WTC11 (cell line): ENCODE results near the gene EIF5A. TPM values are rescaled to one million over a fixed set of nuclear protein-coding genes. Genes with fewer than 3 reads are reported as not detected.

ENCODE experiments used
- ATAC-seq: fragments of 200-7000 bp; cut with Tn5 transposase; 2 replicates; pipeline ENCODE4 v1.10.0; 2021; ENCODE audit warnings: mild to moderate bottlenecking, moderate library complexity
- CTCF ChIA-PET: fragments of 300-600 bp; sonication (Branson Sonifier 250); formaldehyde crosslinking; loops from one replicate; lab custom pipeline; 2021; ENCODE audit warnings: antibody characterized with exemption; lab: Charles Lee
- POLR2A ChIA-PET: fragments of 350-600 bp; sonication (Branson Sonifier 250); formaldehyde crosslinking; loops from one replicate; lab custom pipeline; 2021; ENCODE audit warnings: antibody characterized with exemption; lab: Charles Lee
- DNase-seq: peaks from one replicate; pipeline ENCODE4 v3.0.0; 2021; ENCODE audit warnings: low spot score
- H3K27ac Mint-ChIP-seq: 2 replicates; pipeline ENCODE4 v1.8.0; 2021; ENCODE audit warnings: mixed read lengths
- H3K27me3 Mint-ChIP-seq: 2 replicates; pipeline ENCODE4 v1.8.0; 2021; ENCODE audit warnings: low read depth, mild to moderate bottlenecking, moderate library complexity, mixed read lengths
- H3K36me3 Mint-ChIP-seq: 2 replicates; pipeline ENCODE4 v1.8.0; 2021; ENCODE audit warnings: mixed read lengths
- H3K4me1 Mint-ChIP-seq: 2 replicates; pipeline ENCODE4 v1.8.0; 2022; ENCODE audit warnings: mixed read lengths
- H3K4me3 Mint-ChIP-seq: 2 replicates; pipeline ENCODE4 v1.8.0; 2021; ENCODE audit warnings: mild to moderate bottlenecking, moderate library complexity, mixed read lengths
- H3K9me3 Mint-ChIP-seq: 2 replicates; pipeline ENCODE4 v1.8.0; 2021; ENCODE audit warnings: mixed read lengths
- AFF4 ChIP-seq: sonication (generic); formaldehyde crosslinking; IDR thresholded peaks from 2 replicates; pipeline ENCODE4 v1.8.1; 2023; ENCODE audit warnings: mild to moderate bottlenecking, missing genetic modification reagents, borderline replicate concordance
- CBFB ChIP-seq: sonication (generic); formaldehyde crosslinking; IDR thresholded peaks from 2 replicates; pipeline ENCODE4 v1.8.1; 2022; ENCODE audit warnings: mild to moderate bottlenecking, low read depth, missing genetic modification reagents
- ELF4 ChIP-seq: sonication (generic); formaldehyde crosslinking; IDR thresholded peaks from 2 replicates; pipeline ENCODE4 v1.8.1; 2022; ENCODE audit warnings: low read depth, mild to moderate bottlenecking, moderate library complexity, missing genetic modification reagents
- GRHL2 ChIP-seq: fragments of 250-450 bp; sonication (Bioruptor Pico); IDR thresholded peaks from 2 replicates; pipeline ENCODE4 v1.8.0; 2022; ENCODE audit warnings: mild to moderate bottlenecking, moderate library complexity; ENCODE audit not compliant: insufficient replicate concordance, severe bottlenecking
- IRF2 ChIP-seq: sonication (generic); formaldehyde crosslinking; IDR thresholded peaks from 2 replicates; pipeline ENCODE4 v1.8.0; 2022; ENCODE audit warnings: low read depth, missing genetic modification reagents, borderline replicate concordance
- JAZF1 ChIP-seq: fragments of 250-450 bp; sonication (Bioruptor Pico); IDR thresholded peaks from 2 replicates; pipeline ENCODE4 v1.9.0; 2021; ENCODE audit warnings: moderate library complexity, mild to moderate bottlenecking, inconsistent platforms
- MAX ChIP-seq: sonication (generic); formaldehyde crosslinking; IDR thresholded peaks from 2 replicates; pipeline ENCODE4 v1.8.0; 2022; ENCODE audit warnings: mild to moderate bottlenecking, missing genetic modification reagents
- MXD4 ChIP-seq: fragments of 250-450 bp; sonication (Bioruptor Pico); IDR thresholded peaks from 2 replicates; pipeline ENCODE4 v1.8.0; 2021; ENCODE audit warnings: mild to moderate bottlenecking, moderate library complexity, borderline replicate concordance
- RELA ChIP-seq: sonication (generic); formaldehyde crosslinking; IDR thresholded peaks from 2 replicates; pipeline ENCODE4 v1.8.1; 2022; ENCODE audit warnings: missing genetic modification reagents, mild to moderate bottlenecking, borderline replicate concordance
- TP53 ChIP-seq: sonication (generic); formaldehyde crosslinking; IDR thresholded peaks from 2 replicates; pipeline ENCODE4 v1.8.1; 2023; ENCODE audit warnings: mild to moderate bottlenecking, missing genetic modification reagents
- ZMAT4 ChIP-seq: fragments of 250-450 bp; sonication (Bioruptor Pico); IDR thresholded peaks from 2 replicates; pipeline ENCODE4 v1.9.0; 2021; ENCODE audit warnings: mild to moderate bottlenecking
- ZNF138 ChIP-seq: sonication (generic); formaldehyde crosslinking; conservative IDR thresholded peaks from 2 replicates; pipeline ENCODE4 v1.8.1; 2022; ENCODE audit warnings: mild to moderate bottlenecking, moderate library complexity, missing genetic modification reagents
- ZNF281 ChIP-seq: sonication (generic); formaldehyde crosslinking; IDR thresholded peaks from 2 replicates; pipeline ENCODE4 v1.8.0; 2023; ENCODE audit warnings: mild to moderate bottlenecking, missing genetic modification reagents
- ZNF317 ChIP-seq: sonication (generic); formaldehyde crosslinking; IDR thresholded peaks from 2 replicates; pipeline ENCODE4 v1.8.1; 2023; ENCODE audit warnings: low read depth, mild to moderate bottlenecking, moderate library complexity, missing genetic modification reagents, borderline replicate concordance
- ZNF423 ChIP-seq: fragments of 250-450 bp; sonication (Bioruptor Pico); IDR thresholded peaks from 2 replicates; pipeline ENCODE4 v2.1.2; 2022; ENCODE audit warnings: mild to moderate bottlenecking, moderate library complexity
- ZNF532 ChIP-seq: fragments of 250-450 bp; sonication (Bioruptor Pico); IDR thresholded peaks from 2 replicates; pipeline ENCODE4 v1.9.0; 2021; ENCODE audit warnings: mild to moderate bottlenecking, borderline replicate concordance
- ZNF671 ChIP-seq: fragments of 250-450 bp; sonication (Bioruptor Pico); IDR thresholded peaks from 2 replicates; pipeline ENCODE4 v1.8.0; 2021; ENCODE audit warnings: mild to moderate bottlenecking
- ZSCAN18 ChIP-seq: fragments of 250-450 bp; sonication (Bioruptor Pico); IDR thresholded peaks from 2 replicates; pipeline ENCODE4 v2.1.2; 2022; ENCODE audit warnings: mild to moderate bottlenecking, moderate library complexity
- total RNA-seq: library from RNA; stranded (reverse); gene quantifications from 3 replicates; pipeline ENCODE4 v1.2.3, GENCODE V29; 2021

The EIF5A gene
- total RNA-seq, 1 experiment from 2014 or later: 1,021 TPM

- TF ChIP-seq ZMAT4 (CRISPR knock-in tag): no peak
These were observed 9.9 kb downstream of the EIF5A start (continued) for GRCh38 chr17:7317161-7317803.

DNA sequence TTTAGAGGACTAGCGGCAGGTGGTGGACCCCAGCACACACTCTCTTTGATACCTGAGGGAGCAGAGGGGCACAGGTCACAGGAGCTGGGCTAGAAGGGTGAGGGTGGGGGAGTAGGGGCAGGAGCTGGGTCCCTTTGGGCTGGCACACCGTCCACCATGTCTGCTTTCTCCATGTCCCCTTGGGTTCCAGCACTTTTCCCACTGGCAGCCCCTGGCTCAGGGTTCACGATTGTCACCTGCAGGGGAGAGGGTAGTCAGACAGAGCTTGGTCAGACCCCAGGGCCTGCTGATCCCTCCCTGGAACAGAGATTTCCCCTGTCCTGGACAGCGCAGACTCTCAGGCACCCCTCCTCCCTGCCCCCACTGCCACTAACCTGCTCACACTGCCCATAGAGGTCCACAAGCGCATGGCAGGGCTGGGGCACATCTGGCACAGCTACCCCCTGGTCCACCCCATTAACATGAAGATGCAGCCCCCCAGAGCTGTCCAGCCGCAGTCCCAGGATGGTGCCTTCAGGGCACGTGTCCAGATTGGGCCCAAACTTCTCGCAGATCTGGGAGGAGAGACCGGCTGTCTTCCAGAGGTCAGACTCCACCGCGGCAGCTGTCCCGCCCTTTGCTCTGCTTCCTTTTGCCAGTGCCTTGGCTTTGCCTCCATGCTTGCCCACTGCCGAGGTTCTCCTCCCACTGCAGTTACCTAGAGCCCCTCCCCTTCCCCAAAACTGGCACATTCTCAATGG lies 10.9 kb downstream of the EIF5A start:
- Mint-ChIP-seq H3K4me1 (peaks cover 12% of the 10 kb centered on the region), H3K27ac (no peak overlapping the region), H3K9me3 (no peaks in the 10 kb centered on the region), H3K4me3 (no peak overlapping the region), H3K36me3 (peaks cover 47% of the 10 kb centered on the region), H3K27me3 (no peaks in the 10 kb centered on the region)
- POLR2A ChIA-PET: no interaction called here
- CTCF ChIA-PET: no interaction called here
- DNase-seq: no peak
- TF ChIP-seq ZSCAN18: no peak
- no peak for TF ChIP-seq ZNF671
- TF ChIP-seq AFF4 (CRISPR knock-in tag): no peak
- no peak for TF ChIP-seq MXD4 (CRISPR knock-in tag)
- TF ChIP-seq TP53 (CRISPR knock-in tag): no peak
- TF ChIP-seq ZNF532 (CRISPR knock-in tag): no peak
- TF ChIP-seq ZNF317 (CRISPR knock-in tag): no peak
- TF ChIP-seq CBFB (CRISPR knock-in tag): no peak
- no peak for TF ChIP-seq ZNF138
- no peak for TF ChIP-seq ZNF281
- no peak for TF ChIP-seq GRHL2
- TF ChIP-seq MAX (CRISPR knock-in tag): no peak
- TF ChIP-seq RELA (CRISPR knock-in tag): no peak
- TF ChIP-seq JAZF1: no peak
- TF ChIP-seq ZNF423: no peak
- no peak for TF ChIP-seq IRF2 (CRISPR knock-in tag)
- TF ChIP-seq ELF4 (CRISPR knock-in tag): no peak
- no peak for ATAC-seq
